EH (cell line): ENCODE data around the gene POTEM.
"Not testable (repeated sequence)": the region's sequence is repeated elsewhere in the genome, so short reads cannot be mapped to it uniquely, and the experiment has no call there.

Experiments
- DNase-seq: peaks from one replicate; pipeline ENCODE4 v3.0.0-alpha.2; 2015; ENCODE audit warnings: low read depth

The POTEM gene

GRCh38 chr14:19038060-19038664 is 70.9 kb downstream of the POTEM start:
- not testable (repeated sequence) for DNase-seq

GRCh38 chr14:19038785-19039184 is 71.6 kb downstream of the POTEM start:
- not testable (repeated sequence) for DNase-seq

- DNase-seq = not testable (repeated sequence)
These were observed 76.2 kb downstream of the POTEM start for GRCh38 chr14:19043384-19043783.
